ENCODE data around the gene MICB. TPM values are rescaled to one million over a fixed set of nuclear protein-coding genes. Genes with fewer than 3 reads are reported as not detected.

Gene MICB
- total and polyA plus RNA-seq, 4 donors: 0.19 to 4.9 (median 1.2) TPM

- Histone ChIP-seq H3K4me3 (ENCODE audit: low read depth in 1 of 3, low read length in 3 of 3) (no peak overlapping the region), H3K27ac (ENCODE audit: low read depth in 1 of 2, low read length in 2 of 2) (no peak overlapping the region), H3K4me1 (ENCODE audit: control insufficient read depth in 4 of 4, insufficient read depth in 4 of 4, low read length in 3 of 4) (peaks cover 0 to 4% (median 2%) of the 10 kb centered on the region in 4 donors), H3K9me3 (ENCODE audit: control insufficient read depth in 4 of 4, low read length in 3 of 4) (no peaks in the 10 kb centered on the region), H3K27me3 (ENCODE audit: control insufficient read depth in 4 of 4, insufficient read depth in 4 of 4, low read length in 3 of 4) (no peaks in the 10 kb centered on the region), H3K36me3 (ENCODE audit: control insufficient read depth in 4 of 4, insufficient read depth in 3 of 4, low read depth in 1 of 4, low read length in 3 of 4) (peaks cover 0 to 16% (median 10%) of the 10 kb centered on the region in 4 donors), H3K9ac (ENCODE audit: low read depth in 1 of 2, low read length in 2 of 2) (no peak overlapping the region)
- 79% methylated on average over 4 of the region's 4 CpGs for WGBS
- TF ChIP-seq, protein P1, sequence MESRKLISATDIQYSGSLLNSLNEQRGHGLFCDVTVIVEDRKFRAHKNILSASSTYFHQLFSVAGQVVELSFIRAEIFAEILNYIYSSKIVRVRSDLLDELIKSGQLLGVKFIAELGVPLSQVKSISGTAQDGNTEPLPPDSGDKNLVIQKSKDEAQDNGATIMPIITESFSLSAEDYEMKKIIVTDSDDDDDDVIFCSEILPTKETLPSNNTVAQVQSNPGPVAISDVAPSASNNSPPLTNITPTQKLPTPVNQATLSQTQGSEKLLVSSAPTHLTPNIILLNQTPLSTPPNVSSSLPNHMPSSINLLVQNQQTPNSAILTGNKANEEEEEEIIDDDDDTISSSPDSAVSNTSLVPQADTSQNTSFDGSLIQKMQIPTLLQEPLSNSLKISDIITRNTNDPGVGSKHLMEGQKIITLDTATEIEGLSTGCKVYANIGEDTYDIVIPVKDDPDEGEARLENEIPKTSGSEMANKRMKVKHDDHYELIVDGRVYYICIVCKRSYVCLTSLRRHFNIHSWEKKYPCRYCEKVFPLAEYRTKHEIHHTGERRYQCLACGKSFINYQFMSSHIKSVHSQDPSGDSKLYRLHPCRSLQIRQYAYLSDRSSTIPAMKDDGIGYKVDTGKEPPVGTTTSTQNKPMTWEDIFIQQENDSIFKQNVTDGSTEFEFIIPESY (IDR thresholded peaks at IDR 0.05): no peak
- no peak for TF ChIP-seq MAX (IDR thresholded peaks at IDR 0.05)
- no peak for TF ChIP-seq JUND (IDR thresholded peaks at IDR 0.05)
- no peak for TF ChIP-seq SP1 (IDR thresholded peaks at IDR 0.05)
- TF ChIP-seq HNF4G (IDR thresholded peaks at IDR 0.05): no peak
- no peak for TF ChIP-seq FOXA1 (IDR thresholded peaks at IDR 0.05)
- no peak for TF ChIP-seq RAD21 (IDR thresholded peaks at IDR 0.05)
- no peak for TF ChIP-seq GABPA (IDR thresholded peaks at IDR 0.05 in 1 of 2, conservative IDR thresholded peaks at IDR 0.05 in 1 of 2)
- TF ChIP-seq, protein P2, sequence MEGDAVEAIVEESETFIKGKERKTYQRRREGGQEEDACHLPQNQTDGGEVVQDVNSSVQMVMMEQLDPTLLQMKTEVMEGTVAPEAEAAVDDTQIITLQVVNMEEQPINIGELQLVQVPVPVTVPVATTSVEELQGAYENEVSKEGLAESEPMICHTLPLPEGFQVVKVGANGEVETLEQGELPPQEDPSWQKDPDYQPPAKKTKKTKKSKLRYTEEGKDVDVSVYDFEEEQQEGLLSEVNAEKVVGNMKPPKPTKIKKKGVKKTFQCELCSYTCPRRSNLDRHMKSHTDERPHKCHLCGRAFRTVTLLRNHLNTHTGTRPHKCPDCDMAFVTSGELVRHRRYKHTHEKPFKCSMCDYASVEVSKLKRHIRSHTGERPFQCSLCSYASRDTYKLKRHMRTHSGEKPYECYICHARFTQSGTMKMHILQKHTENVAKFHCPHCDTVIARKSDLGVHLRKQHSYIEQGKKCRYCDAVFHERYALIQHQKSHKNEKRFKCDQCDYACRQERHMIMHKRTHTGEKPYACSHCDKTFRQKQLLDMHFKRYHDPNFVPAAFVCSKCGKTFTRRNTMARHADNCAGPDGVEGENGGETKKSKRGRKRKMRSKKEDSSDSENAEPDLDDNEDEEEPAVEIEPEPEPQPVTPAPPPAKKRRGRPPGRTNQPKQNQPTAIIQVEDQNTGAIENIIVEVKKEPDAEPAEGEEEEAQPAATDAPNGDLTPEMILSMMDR (IDR thresholded peaks at IDR 0.05; ENCODE audit: low read depth, low read length, missing input control): no peak
- no peak for TF ChIP-seq RXRA (IDR thresholded peaks at IDR 0.05)
- TF ChIP-seq EGR1 (IDR thresholded peaks at IDR 0.05; ENCODE audit: low read depth in 2 of 2): no peak
- TF ChIP-seq, protein P3, sequence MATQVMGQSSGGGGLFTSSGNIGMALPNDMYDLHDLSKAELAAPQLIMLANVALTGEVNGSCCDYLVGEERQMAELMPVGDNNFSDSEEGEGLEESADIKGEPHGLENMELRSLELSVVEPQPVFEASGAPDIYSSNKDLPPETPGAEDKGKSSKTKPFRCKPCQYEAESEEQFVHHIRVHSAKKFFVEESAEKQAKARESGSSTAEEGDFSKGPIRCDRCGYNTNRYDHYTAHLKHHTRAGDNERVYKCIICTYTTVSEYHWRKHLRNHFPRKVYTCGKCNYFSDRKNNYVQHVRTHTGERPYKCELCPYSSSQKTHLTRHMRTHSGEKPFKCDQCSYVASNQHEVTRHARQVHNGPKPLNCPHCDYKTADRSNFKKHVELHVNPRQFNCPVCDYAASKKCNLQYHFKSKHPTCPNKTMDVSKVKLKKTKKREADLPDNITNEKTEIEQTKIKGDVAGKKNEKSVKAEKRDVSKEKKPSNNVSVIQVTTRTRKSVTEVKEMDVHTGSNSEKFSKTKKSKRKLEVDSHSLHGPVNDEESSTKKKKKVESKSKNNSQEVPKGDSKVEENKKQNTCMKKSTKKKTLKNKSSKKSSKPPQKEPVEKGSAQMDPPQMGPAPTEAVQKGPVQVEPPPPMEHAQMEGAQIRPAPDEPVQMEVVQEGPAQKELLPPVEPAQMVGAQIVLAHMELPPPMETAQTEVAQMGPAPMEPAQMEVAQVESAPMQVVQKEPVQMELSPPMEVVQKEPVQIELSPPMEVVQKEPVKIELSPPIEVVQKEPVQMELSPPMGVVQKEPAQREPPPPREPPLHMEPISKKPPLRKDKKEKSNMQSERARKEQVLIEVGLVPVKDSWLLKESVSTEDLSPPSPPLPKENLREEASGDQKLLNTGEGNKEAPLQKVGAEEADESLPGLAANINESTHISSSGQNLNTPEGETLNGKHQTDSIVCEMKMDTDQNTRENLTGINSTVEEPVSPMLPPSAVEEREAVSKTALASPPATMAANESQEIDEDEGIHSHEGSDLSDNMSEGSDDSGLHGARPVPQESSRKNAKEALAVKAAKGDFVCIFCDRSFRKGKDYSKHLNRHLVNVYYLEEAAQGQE (IDR thresholded peaks at IDR 0.05): no peak
- no peak for TF ChIP-seq YY1 (IDR thresholded peaks at IDR 0.05)
- DNase-seq (ENCODE audit: low spot score): no peak
These were observed 28.1 kb downstream of the MICB start for GRCh38 chr6:31525932-31526591.

DNA sequence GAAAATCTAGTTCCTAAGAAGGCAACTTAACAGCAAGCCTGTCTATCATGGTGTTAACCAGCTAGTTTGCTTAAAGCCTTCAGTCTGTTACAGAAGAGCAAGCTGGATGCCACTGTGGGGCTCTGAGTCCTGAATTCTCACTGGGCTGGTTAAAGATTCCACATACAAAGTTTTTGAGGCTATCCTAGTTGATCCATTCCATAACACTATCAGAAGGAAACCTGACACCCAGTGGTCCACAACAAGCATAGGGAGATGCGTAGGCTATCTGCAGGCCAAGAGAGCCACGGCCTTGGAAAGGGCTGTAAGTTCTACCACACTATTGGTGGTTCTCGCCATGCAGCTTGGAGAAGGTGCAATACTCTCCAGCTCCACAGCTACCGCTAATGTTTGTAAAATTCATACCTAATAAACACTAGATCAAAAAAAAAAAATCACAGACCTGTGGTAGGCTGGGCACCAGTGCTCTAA, 30.4 kb downstream of the MICB start:
- Histone ChIP-seq H3K4me1 (ENCODE audit: control insufficient read depth in 4 of 4, insufficient read depth in 4 of 4, low read length in 3 of 4) (peaks cover 0 to 4% (median 2%) of the 10 kb centered on the region in 4 donors), H3K27ac (ENCODE audit: low read depth in 1 of 2, low read length in 2 of 2) (no peak overlapping the region), H3K36me3 (ENCODE audit: control insufficient read depth in 4 of 4, insufficient read depth in 3 of 4, low read depth in 1 of 4, low read length in 3 of 4) (peaks cover 8 to 36% (median 27%) of the 10 kb centered on the region in 4 donors), H3K4me3 (ENCODE audit: low read depth in 1 of 3, low read length in 3 of 3) (no peak overlapping the region), H3K9me3 (ENCODE audit: control insufficient read depth in 4 of 4, low read length in 3 of 4) (no peaks in the 10 kb centered on the region), H3K9ac (ENCODE audit: low read depth in 1 of 2, low read length in 2 of 2) (no peak overlapping the region), H3K27me3 (ENCODE audit: control insufficient read depth in 4 of 4, insufficient read depth in 4 of 4, low read length in 3 of 4) (no peaks in the 10 kb centered on the region)
- 89% methylated on average over 4 of the region's 4 CpGs for WGBS
- TF ChIP-seq JUND (IDR thresholded peaks at IDR 0.05) (no peak), HNF4G (IDR thresholded peaks at IDR 0.05) (no peak), HNF4A (conservative IDR thresholded peaks at IDR 0.05) (no peak), NR2F2 (IDR thresholded peaks at IDR 0.05) (no peak), YY1 (IDR thresholded peaks at IDR 0.05) (no peak), GABPA (IDR thresholded peaks at IDR 0.05 in 1 of 2, conservative IDR thresholded peaks at IDR 0.05 in 1 of 2) (no peak), EGR1 (IDR thresholded peaks at IDR 0.05; ENCODE audit: low read depth in 2 of 2) (no peak), RAD21 (IDR thresholded peaks at IDR 0.05) (no peak), FOXA2 (IDR thresholded peaks at IDR 0.05) (no peak), FOXA1 (IDR thresholded peaks at IDR 0.05) (no peak), TAF1 (conservative IDR thresholded peaks at IDR 0.05) (no peak), MAX (IDR thresholded peaks at IDR 0.05) (no peak)
- TF ChIP-seq, protein P4, sequence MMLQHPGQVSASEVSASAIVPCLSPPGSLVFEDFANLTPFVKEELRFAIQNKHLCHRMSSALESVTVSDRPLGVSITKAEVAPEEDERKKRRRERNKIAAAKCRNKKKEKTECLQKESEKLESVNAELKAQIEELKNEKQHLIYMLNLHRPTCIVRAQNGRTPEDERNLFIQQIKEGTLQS (IDR thresholded peaks at IDR 0.05): no peak
- TF ChIP-seq, protein P3 (IDR thresholded peaks at IDR 0.05): no peak
- no peak for DNase-seq (ENCODE audit: low spot score)
